HCT116 (cell line): Measurements from ENCODE around the gene TLE5.

Experiments
- CBX3 ChIP-seq: IDR thresholded peaks from 2 replicates; pipeline ENCODE4 v1.6.1; 2012; ENCODE audit warnings: low read depth
- EZH2 ChIP-seq: fragments of 200-600 bp; sonication (generic); IDR thresholded peaks from 2 replicates; pipeline ENCODE4 v1.6.1; 2017; ENCODE audit warnings: antibody characterized with exemption, mixed run types
- EZH2phosphoT487 ChIP-seq: fragments of 200-600 bp; IDR thresholded peaks from 2 replicates; pipeline ENCODE4 v1.6.1; 2018; ENCODE audit warnings: antibody characterized with exemption, borderline replicate concordance
- POLR2AphosphoS5 ChIP-seq: IDR thresholded peaks from 2 replicates; pipeline ENCODE4 v1.6.1; 2011; ENCODE audit warnings: mild to moderate bottlenecking, low read depth, low read length, moderate library complexity
- TF ChIP-seq, protein P1 (sequence below): IDR thresholded peaks from 2 replicates; pipeline ENCODE4 v1.6.1; 2011; ENCODE audit warnings: mild to moderate bottlenecking, low read length, moderate library complexity; ENCODE audit not compliant: insufficient replicate concordance; ENCODE audit errors: extremely low read depth
- TF ChIP-seq, protein P2 (sequence below), 3 experiments: fragments of 200-600 bp in 1 of 3; sonication (generic) in 1 of 3; IDR thresholded peaks in 2 of 3; conservative IDR thresholded peaks in 1 of 3; 2 replicates each; pipeline ENCODE4 v1.5.1; 2012 to 2017; ENCODE audit warnings: low read depth in 2 of 3, low read length in 2 of 3, antibody characterized with exemption in 1 of 3, borderline replicate concordance in 1 of 3, control low read depth in 1 of 3, mild to moderate bottlenecking in 1 of 3, mixed read lengths in 1 of 3, mixed run types in 1 of 3, moderate library complexity in 1 of 3; ENCODE audit not compliant: insufficient read depth in 1 of 3

- TF ChIP-seq, protein P1, sequence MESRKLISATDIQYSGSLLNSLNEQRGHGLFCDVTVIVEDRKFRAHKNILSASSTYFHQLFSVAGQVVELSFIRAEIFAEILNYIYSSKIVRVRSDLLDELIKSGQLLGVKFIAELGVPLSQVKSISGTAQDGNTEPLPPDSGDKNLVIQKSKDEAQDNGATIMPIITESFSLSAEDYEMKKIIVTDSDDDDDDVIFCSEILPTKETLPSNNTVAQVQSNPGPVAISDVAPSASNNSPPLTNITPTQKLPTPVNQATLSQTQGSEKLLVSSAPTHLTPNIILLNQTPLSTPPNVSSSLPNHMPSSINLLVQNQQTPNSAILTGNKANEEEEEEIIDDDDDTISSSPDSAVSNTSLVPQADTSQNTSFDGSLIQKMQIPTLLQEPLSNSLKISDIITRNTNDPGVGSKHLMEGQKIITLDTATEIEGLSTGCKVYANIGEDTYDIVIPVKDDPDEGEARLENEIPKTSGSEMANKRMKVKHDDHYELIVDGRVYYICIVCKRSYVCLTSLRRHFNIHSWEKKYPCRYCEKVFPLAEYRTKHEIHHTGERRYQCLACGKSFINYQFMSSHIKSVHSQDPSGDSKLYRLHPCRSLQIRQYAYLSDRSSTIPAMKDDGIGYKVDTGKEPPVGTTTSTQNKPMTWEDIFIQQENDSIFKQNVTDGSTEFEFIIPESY = no peak
- TF ChIP-seq, protein P2, sequence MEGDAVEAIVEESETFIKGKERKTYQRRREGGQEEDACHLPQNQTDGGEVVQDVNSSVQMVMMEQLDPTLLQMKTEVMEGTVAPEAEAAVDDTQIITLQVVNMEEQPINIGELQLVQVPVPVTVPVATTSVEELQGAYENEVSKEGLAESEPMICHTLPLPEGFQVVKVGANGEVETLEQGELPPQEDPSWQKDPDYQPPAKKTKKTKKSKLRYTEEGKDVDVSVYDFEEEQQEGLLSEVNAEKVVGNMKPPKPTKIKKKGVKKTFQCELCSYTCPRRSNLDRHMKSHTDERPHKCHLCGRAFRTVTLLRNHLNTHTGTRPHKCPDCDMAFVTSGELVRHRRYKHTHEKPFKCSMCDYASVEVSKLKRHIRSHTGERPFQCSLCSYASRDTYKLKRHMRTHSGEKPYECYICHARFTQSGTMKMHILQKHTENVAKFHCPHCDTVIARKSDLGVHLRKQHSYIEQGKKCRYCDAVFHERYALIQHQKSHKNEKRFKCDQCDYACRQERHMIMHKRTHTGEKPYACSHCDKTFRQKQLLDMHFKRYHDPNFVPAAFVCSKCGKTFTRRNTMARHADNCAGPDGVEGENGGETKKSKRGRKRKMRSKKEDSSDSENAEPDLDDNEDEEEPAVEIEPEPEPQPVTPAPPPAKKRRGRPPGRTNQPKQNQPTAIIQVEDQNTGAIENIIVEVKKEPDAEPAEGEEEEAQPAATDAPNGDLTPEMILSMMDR (IDR thresholded peaks at IDR 0.05 in 2 of 3, conservative IDR thresholded peaks at IDR 0.05 in 1 of 3; ENCODE audit: borderline replicate concordance in 1 of 3, insufficient read depth in 1 of 3, low read depth in 2 of 3, low read length in 2 of 3) = no peak
- TF ChIP-seq POLR2AphosphoS5 = no peak
- TF ChIP-seq EZH2 = no peak
- no peak for TF ChIP-seq CBX3
- TF ChIP-seq EZH2phosphoT487 = no peak
Observed at GRCh38 chr19:3106509-3107141, 44.3 kb upstream of the TLE5 start.
